Head of caudate nucleus (tissue), 42 donors: Measurements from ENCODE around the gene PPFIA1.

Experiments used
- DNase-seq, 42 donors: peaks; one replicate each; pipeline versions ENCODE4 v3.0.0 to v3.0.0-alpha.2; 2020 to 2021; ENCODE audit warnings: mixed read lengths in 7 of 42
- intact Hi-C: fragments of 100-400 bp; cut with DNase I; formaldehyde crosslinking; loops from one replicate; pipeline ENCODE4 v1.15.0; 2022

Gene PPFIA1

DNA sequence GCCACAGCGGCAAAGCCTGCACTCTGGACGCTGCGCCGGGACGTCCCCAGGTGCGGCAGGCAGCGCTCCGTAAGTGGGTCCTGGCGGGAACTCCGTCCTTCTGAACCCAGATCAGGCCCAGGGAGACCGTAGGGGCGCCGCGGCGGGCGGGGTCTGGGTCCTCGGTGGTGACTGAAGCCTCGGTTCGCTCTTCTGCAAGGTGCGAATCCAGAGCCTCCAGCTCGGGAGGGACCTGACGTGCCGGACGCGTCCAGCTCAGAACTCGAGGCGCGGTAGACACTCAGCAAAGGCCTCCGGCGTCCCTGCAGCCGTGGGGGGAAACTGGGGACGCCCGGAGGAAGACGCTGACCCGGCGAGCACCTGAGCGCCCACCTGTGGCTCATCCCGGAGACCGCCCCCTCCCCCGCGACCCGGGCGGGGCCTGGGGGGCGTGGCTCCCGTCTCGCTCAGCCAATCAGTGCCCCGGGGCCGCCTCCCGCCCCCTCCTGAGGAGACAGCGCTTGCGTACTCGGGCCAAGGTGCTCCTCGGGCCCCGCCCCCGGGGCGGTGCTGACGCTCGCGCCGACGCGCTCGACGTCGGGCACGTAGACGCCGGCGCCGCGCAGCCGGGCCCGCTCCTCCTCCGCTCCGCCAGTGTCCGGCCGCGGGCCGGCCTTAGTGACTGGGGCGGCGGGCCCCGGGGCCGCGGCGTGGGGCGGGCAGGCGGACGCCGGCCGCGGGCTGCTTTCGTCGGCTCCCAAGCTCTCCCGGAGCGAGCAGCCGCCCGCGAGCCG lies at the start of gene PPFIA1:
TSS of gene PPFIA1 (plus strand) at position 587 of the 773 bp plus-strand sequence. CDS start 1,483 bp downstream, outside the sequence.
- DNase-seq, result peak; percentile 86 to 98 (median 96)
- intact Hi-C loops, result loop anchor here (10.0 kb wide), 1 partner anchor 65 kb away; the partner anchor contains the start of gene FADD

DNA sequence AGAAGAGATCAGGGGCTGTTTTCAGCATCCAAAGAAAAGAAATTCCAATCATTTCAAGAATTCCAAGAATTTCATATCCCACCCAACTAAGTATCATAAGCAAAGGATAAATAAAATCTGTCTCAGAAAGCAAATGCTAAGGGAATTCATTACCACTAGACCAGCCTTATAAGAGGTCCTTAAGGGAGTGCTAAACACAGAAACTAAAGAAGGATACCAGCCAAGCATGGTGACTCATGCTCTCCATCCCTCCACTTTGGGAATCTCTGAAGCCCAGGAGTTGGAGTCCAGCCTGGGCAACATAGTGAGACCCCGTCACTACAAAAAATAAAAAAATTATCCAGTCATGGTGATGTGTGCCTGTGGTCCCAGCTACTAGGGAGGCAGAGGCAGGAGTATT lies 49.6 kb upstream of the PPFIA1 start:
- no peak for DNase-seq
- intact Hi-C loops, result no loop called here

DNA sequence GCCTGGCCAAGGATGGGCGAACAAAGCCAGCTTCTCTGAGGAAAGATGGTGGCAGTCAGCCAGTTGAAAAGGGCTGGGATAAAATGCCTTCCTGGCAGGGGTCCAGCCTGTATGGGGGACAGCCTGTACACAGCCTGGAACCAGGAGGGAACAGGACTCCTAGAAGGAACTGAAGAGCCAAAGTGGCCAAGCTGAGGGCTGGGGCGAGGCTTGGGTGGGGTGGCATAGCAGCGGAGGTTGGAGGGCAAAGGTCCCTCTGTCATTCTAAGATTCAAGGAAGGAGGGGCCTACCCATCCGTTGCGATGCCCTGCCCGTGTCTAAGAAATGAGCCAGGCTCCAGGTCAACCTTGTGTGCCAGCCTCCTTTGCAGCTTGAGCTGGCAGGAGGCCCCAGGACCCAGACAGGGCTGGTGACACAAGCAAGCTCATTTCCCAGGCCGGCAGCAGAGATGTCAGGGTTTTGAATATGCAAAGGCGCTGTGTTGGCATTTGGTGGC lies 44.8 kb upstream of the PPFIA1 start:
- peak in 11 of 42 donors; percentile 12 to 43 (median 22) for DNase-seq
- intact Hi-C loops, result no loop called here

DNA sequence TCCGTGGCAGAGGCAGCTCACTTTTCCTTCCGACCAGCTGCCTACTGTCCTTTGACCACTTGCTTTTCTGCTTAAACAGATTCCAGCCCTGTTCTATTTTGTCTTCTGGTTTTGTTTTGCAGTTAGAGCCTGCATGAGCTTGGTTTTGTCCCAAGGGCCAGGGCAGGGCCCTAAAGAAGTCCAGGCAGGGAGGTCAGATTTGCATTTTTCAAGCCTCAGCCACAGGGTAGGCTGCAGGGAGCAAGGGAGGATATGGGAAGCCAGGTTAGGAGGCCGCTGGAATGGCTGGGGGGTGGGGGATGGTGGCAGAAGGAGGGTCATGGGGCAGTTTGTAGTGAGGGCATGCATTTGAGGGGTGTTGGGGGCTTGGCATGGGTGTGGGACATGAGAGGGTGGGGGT lies 44.3 kb upstream of the PPFIA1 start:
- intact Hi-C loops, result no loop called here
- DNase-seq, result no peak

DNA sequence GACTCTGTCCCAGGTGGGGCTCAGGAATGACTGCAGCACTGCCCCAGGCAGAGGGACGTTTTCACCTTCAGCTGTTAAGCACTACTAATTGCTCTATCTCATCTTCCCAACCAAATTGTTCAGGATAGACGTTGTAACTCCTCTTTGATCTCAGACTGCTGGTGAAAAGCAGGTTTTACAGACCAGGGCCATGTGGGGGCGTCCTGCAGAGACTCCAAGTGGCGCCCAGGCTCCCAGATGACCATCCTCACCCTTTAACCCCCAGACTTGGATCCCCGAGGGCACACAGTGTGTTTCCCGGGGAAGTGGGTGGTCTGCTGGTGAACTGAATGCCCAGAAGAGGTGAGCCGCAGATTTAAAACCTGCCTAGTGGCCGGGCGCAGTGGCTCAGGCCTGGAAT lies 43.5 kb upstream of the PPFIA1 start:
- intact Hi-C loops, result no loop called here
- DNase-seq, result no peak

DNA sequence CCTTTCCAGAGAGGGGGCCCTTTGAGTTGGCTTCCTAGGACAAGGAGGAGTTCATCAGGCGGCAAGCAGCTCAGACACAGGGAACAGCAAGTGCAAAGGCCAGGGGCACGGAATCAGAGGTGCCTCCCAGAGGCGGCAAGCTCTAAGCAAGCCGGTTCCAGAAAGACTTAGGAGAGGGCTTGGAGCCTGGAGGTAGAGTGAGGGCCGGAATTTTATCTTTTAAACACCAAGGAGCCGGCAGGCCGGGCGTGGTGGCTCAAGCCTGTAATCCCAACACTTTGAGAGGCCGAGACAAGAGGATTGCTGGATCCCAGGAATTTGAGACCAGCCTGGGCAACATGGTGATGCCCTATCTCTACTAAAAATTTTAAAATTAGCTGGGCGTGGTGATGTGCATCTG lies 40.8 kb upstream of the PPFIA1 start:
- DNase-seq, result no peak
- intact Hi-C loops, result no loop called here

DNA sequence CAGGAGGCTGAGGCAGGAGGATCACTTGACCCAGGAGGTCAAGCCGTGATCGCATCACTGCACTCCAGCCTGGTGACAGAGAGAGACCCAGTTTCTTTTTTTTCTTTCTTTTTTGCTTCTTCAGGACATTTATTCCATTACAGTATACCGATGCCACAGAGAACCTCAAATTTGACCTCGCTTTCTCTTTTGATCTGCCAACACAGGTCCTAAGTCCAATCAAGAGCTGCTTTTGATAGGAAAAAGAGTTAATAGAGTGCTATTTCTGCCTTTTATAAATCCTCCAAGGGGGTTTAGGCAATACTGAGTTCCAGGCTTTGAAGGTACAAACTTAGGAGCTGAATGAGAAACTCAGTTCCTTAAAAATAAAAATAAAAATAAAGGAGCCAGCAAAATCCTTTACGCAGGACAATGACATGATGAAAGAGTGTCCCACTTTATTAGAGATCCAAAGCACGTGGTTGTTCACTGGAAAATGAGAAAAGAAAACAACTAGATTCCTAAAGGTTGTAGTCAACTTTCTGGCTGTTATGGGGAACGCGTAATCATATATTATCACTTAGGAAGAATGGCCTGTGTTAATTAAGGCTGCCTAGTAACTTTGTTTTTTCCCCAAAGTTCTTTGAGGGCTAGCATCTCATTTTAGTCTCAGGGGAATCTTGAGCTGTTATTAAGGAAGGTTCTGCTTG lies 40.2 kb upstream of the PPFIA1 start:
- no peak for DNase-seq
- intact Hi-C loops, result no loop called here

DNA sequence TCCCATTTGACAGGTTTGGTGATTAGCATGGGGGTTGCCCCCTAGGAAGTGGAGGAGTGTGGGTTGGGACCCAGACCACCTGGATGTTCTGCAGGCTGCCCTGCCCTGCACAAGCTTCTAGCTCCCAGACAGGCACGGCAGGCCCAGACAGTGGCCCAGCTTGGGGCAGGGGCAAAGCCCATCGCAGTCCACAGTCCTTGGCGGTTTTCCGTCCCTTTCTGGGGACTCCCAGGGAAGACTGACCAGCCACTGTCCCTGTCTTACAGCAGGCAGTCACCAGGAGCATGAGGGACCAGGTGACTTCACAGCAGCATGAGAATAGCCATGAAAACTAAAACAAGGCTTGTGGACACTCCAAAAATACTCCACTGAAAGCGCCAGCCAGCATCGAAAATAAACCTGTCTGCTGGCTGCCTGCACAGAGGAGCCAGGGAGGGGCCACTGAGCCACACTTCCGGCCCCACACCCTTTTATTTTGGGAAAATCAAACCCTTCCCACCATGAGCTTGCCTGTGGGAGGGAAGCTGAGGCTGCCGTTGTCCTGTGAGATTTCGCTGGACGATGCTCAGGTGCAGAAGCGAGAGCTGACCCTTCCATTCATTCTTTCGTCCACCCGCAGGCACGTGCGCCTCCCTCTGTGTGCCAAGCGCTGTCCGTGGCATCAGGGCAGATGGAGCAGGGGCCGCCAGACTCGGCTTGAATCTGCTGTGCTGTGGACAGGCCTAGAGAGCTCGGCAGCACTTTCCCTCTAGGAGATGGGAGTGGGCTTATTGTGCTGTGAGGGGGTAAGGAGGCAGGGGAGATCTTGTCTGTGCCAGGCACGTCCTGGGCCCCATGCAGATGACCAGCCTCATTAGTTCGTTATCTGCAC lies 39.4 kb upstream of the PPFIA1 start:
- intact Hi-C loops, result no loop called here
- no peak for DNase-seq

DNA sequence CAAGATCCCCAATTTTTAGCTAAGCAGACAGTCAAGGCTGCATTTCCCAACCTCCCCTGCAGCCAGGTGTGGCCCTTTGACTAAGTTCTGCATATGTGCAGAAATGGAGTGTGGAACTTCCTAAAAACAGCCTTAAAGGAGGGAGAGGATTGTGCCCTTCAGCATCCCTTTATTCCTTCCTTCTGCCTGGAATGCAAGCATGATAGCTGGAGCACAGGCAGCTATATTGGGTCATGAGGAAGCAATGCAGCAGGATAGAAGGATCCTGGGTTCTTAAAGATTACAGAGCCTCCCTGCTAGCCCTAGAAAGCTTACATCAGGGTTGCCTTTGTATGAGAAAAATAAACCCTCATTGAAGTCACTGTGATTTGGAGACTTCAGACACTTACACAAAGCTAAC lies 37.5 kb upstream of the PPFIA1 start:
- no peak for DNase-seq
- intact Hi-C loops, result no loop called here

DNA sequence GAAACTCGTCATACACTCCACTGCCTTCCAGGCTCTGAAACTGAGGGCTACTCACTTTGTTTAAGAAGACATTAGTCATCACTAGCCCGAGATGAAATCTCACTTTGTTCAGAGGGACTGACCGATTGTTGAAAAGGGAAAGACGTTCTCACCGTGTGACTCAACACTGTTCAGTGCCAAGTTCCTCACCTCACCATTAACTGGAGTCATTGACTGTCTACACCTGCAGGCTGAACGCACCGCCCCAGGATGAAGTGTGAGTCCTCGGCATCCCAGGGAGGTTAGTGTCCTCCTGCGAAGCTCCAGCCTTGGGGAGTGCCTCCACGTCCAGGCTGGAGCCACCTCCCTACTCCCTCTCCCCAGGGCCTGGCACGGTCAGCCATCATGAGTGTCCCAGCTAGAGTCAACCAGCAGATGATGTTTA lies 37.0 kb upstream of the PPFIA1 start:
- no peak for DNase-seq
- intact Hi-C loops, result no loop called here

DNA sequence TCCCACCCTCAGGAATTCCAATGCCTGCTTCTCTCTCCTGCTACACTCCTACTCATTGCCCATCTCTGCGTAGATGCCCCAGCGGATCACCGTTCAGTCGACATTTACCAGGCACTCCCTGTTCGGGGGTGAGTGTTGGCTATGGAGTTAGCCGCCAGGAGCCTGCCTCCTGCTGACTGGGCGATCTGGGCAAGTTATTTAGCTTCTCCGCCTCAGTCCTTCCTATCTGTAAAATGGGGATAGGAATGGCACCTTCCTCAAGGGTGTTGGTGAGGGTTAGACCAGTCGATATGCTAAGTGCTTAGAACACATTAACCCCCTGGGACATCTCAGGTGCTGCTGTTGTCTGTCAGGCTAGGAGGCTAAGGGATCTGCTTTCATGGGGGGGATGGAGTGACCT lies 36.5 kb upstream of the PPFIA1 start:
- no peak for DNase-seq
- intact Hi-C loops, result no loop called here

DNA sequence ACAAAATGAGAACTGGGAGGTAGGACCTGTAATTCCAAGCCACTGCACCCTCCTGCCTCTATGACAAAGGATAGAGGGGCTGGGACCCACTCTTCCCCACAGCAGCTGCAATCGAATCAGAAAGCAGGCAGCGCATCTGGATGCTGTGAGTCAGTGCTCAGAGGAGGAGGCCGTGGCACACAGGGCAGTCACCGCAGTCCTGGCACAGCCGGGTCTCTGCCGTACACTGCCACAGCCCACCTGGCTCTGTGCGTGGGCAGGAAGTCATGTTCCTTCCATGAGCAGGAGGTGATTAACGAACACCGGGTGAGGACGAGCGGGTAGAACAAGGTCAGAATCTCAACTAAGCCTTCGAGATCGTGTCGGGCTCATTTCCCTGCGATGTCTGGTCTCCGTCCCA lies 30.2 kb upstream of the PPFIA1 start:
- intact Hi-C loops, result no loop called here
- DNase-seq, result no peak

DNA sequence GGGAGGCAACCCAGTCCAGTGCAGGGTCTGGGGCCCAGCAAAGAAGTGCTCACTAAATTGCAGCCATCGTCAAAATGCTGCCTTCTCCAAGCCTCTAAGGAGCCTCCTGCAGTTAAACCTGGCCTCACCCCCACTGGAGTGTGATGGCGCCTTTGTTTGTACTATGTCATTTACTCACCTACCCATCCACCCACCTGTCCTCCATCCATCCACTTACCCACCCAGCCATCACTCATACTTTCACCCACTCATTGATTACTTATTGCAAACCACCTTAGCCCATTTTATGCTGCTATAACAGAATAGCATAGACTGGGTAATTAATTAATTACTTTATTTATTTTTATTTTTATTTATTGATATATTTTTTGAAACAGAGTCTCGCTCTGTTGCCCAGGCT lies 28.8 kb upstream of the PPFIA1 start:
- intact Hi-C loops, result no loop called here
- DNase-seq, result no peak

DNA sequence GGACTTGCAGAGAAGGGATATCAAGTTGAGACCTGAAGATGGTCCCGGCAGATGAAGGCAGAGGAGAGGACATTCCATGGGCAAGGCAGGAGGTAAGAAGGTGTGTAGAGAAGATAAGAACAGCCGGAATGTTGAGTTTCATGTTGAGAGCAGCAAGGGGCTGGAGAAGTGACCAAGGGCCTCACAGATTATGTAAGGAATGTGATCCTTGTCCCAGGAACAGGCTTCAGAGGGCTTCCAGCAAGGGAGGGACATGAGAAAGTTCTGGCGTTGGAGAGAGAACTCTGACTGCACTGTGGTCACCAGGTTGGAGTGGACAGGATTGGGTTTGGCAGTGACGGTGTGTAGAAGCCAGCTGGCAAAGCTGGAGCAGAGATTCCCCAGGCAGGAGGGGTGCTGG lies 27.6 kb upstream of the PPFIA1 start:
- intact Hi-C loops, result no loop called here

DNA sequence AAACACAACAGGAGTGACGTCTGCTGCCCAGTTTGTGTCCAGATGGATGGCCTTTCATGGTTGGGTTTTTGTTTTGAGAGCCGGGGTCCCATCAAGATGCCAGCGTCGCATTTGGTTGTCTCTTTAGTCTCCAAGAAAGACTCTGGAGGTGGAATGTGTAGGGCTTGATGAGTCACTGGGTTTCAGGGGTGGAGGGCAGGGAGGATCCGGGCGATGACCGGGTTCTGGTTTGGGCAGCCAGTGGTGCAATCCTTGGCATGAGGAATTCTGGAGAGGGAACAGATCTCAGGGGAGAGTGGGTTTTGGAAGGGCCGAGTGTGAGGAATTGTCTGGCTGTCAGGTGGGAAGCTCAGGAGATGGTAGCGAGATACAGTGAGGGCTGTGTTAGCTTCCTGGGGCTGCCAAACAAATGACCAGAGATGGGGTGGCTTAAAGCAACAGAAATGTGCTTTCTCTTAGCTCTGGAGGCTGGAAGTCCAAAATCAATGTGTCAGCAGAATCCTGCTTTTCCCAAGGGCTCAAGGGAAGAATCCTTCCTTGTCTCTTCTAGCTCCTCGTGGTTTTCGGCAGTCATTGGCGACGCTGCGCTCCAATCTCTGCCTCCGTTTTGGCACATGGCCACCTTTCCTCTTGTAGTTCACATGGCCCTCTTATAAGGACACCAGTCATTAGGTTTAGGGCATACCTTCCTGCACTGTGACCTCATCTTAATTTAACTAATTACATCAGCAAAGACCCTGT lies 26.4 kb upstream of the PPFIA1 start:
- intact Hi-C loops, result no loop called here

More for the DNA sequence above, 27.6 kb upstream of the PPFIA1 start:
- no peak for DNase-seq

DNA sequence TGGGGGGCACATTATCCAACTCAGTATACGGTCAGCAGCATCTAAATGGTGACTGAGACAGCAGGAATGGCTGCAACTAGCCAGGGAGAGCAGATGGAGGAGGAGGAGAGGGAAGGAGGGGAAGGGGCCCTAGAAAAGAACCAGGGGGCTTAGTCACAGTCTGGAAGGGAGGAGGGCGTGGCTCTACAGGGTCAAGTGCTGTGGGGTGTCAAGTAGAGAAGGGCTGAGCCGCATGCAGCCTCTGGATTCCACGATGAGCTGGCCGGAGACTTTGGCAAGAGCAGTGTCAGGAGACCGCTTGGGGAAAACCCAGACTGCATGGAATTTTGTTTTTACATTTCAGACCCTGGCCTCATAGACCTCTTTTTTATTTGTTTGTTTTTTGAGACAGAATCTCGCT lies 25.8 kb upstream of the PPFIA1 start:
- intact Hi-C loops, result no loop called here

More for the DNA sequence above, 26.4 kb upstream of the PPFIA1 start:
- no peak for DNase-seq

DNA sequence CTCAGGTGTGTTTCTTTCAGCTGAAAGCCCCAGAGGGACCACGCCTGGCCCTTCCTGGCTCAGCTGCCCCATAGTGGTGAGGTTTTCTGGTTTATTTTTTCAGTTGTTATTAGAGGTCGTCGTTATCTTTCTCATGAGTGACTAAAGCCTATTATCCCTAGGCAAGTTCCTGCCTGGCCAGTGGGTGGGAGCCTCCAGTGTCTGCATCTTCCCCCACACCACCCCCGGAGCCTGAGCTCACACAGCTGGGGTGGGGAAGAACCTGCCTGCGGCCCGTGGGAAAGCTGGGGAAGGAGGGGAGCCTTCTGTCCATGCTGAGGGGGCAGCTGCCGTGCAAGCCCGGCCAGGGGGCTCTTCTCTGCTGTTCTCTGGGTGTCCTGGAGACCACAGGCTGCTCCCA lies 24.3 kb upstream of the PPFIA1 start:
- intact Hi-C loops, result no loop called here
- DNase-seq, result peak in 1 of 42 donors; percentile 14

More for the DNA sequence above, 25.8 kb upstream of the PPFIA1 start:
- DNase-seq, result no peak

DNA sequence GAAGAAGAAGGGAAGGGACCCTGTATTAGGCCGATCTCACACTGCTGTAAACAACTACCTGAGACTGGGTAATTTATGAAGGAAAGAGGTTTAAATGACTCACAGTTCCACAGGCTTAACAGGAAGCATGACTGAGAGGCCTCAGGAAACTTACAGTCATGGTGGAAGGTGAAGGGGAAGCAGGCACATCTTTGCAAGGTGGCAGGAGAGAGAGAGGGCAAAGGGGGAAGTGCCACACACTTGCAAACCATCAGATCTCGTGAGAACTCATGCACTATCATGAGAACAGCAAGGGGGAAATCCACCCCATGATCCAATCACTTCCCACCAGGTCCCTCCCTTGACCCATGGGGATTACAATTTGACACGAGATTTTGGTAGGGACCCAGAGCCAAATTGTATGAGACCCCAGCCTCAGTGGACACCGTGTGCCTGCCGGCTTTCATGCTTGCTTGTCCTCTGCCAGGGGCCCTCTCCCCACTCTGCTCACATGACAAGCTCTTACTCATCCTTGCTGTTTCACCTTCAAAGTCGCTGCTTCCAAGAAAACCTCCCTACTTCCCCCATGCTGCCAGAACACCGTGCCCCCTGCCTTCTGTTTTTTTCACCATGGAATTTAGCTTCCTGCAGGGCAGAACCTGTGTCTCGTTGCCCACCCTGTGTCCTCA lies 23.3 kb upstream of the PPFIA1 start:
- intact Hi-C loops, result no loop called here
- DNase-seq, result no peak
